NCI-H187 treated with DMSO at 0.1 percent for 48 hours (cell line): ENCODE measurements around the gene PLXNA4.

Experiments
- DNase-seq: peaks from one replicate; lab custom pipeline; 2025; lab: John Stamatoyannopoulos, UW

Gene PLXNA4

GRCh38 chr7:132113536-132114371 lies 462.5 kb downstream of the PLXNA4 start:
- peak; percentile 30 for DNase-seq

- no peak for DNase-seq
Observed at GRCh38 chr7:132112657-132113056, 463.6 kb downstream of the PLXNA4 start.

GRCh38 chr7:132112106-132112505 lies 464.2 kb downstream of the PLXNA4 start:
- no peak for DNase-seq

GRCh38 chr7:132110692-132111091 lies 465.6 kb downstream of the PLXNA4 start:
- no peak for DNase-seq

GRCh38 chr7:132109769-132110168 lies 466.5 kb downstream of the PLXNA4 start:
- no peak for DNase-seq

- DNase-seq: no peak
Observed at GRCh38 chr7:132108563-132108962, 467.7 kb downstream of the PLXNA4 start.

GRCh38 chr7:132106491-132106890 lies 469.8 kb downstream of the PLXNA4 start:
- DNase-seq: no peak

- DNase-seq: no peak
Observed at GRCh38 chr7:132105096-132105495, 471.2 kb downstream of the PLXNA4 start.

GRCh38 chr7:132103718-132104117 lies 472.6 kb downstream of the PLXNA4 start:
- no peak for DNase-seq

GRCh38 chr7:132102942-132103341 lies 473.3 kb downstream of the PLXNA4 start:
- no peak for DNase-seq

- DNase-seq: no peak
Observed at GRCh38 chr7:132102391-132102790, 473.9 kb downstream of the PLXNA4 start.

- DNase-seq: no peak
Observed at GRCh38 chr7:132100981-132101380, 475.3 kb downstream of the PLXNA4 start.

GRCh38 chr7:132100483-132100882 lies 475.8 kb downstream of the PLXNA4 start:
- DNase-seq: no peak

- DNase-seq: no peak
Observed at GRCh38 chr7:132099163-132099562, 477.1 kb downstream of the PLXNA4 start.

- DNase-seq: no peak
Observed at GRCh38 chr7:132098327-132098726, 477.9 kb downstream of the PLXNA4 start.

- DNase-seq: no peak
Observed at GRCh38 chr7:132097550-132098134, 478.6 kb downstream of the PLXNA4 start.

- peak; percentile 5 for DNase-seq
Observed at GRCh38 chr7:132095111-132095765, 481.0 kb downstream of the PLXNA4 start.

- peak; percentile 33 for DNase-seq
Observed at GRCh38 chr7:132092106-132092505, 484.2 kb downstream of the PLXNA4 start.

- DNase-seq: no peak
Observed at GRCh38 chr7:132091706-132092105, 484.6 kb downstream of the PLXNA4 start.

- no peak for DNase-seq
Observed at GRCh38 chr7:132090444-132090843, 485.8 kb downstream of the PLXNA4 start.

- no peak for DNase-seq
Observed at GRCh38 chr7:132089356-132089755, 486.9 kb downstream of the PLXNA4 start.

GRCh38 chr7:132087421-132087820 lies 488.8 kb downstream of the PLXNA4 start:
- DNase-seq: no peak

GRCh38 chr7:132084776-132085388 lies 491.4 kb downstream of the PLXNA4 start:
- no peak for DNase-seq
